Measurements from ENCODE around the gene LPP. TPM values are rescaled to one million over a fixed set of nuclear protein-coding genes. Genes with fewer than 3 reads are reported as not detected.

The LPP gene
- total RNA-seq, 1 donor from 2014 or later: 93.9 TPM

DNA sequence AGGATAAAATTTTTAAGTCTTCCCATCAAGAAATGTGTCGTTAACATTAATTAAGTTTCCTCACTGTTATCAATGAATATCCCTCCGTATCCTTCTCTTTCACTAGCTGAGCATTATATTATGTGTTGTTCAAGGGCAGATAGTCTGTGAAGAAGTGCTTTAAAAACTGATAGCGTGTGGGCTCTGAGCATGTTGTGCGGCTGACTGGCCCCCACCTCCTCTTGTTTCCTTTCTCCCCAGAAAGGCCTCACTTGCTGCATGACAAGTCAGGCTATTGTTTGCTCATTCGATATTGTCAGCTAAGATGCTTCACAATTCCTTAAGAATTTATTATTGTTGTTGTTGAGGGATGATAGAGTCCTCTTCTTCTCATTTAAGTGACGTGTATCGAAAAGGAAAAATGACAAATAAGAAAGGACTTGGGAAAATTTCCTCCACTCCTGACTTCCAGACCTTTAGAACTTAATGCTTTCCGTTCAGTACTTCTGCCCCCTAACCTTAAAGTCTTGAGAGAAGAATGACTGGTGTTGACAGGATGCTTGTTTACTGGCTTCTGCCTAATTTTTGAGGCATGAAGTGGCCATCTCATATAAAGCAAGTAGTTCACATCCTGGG, 298.3 kb downstream of the LPP start:
- DNase-seq (ENCODE audit: low read depth): no peak
- no peak for TF ChIP-seq CTCF (conservative IDR thresholded peaks at IDR 0.05; ENCODE audit: low read depth, low read length)
- no peak overlapping the region for H3K4me3 ChIP-seq (ENCODE audit: low read depth, low read length)

- DNase-seq (ENCODE audit: low read depth): no peak
- TF ChIP-seq CTCF (conservative IDR thresholded peaks at IDR 0.05; ENCODE audit: low read depth, low read length): no peak
- no peak overlapping the region for H3K4me3 ChIP-seq (ENCODE audit: low read depth, low read length)
Observed at GRCh38 chr3:188453431-188454384, 299.8 kb downstream of the LPP start.

DNA sequence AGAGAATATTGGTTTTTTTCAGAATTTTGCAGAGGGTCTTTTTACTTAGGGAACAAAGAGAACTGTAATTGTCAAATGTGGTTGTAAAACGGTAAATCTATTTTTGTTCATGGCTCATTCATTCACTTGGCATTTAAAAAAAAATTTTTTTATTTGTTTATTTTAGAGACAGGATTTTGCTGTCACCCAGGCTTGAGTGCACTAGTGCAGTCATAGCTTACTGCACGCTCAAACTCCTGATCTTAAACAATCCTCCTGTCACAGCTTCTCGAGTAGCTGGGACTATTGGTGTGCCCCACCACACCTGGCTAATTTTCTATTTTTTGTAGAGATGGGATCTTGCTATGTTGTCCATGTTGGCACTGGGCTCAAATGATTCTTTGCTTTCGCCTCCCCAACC, 301.8 kb downstream of the LPP start:
- H3K4me3 ChIP-seq (ENCODE audit: low read depth, low read length): no peak overlapping the region
- no peak for DNase-seq (ENCODE audit: low read depth)
- TF ChIP-seq CTCF (conservative IDR thresholded peaks at IDR 0.05; ENCODE audit: low read depth, low read length): no peak

DNA sequence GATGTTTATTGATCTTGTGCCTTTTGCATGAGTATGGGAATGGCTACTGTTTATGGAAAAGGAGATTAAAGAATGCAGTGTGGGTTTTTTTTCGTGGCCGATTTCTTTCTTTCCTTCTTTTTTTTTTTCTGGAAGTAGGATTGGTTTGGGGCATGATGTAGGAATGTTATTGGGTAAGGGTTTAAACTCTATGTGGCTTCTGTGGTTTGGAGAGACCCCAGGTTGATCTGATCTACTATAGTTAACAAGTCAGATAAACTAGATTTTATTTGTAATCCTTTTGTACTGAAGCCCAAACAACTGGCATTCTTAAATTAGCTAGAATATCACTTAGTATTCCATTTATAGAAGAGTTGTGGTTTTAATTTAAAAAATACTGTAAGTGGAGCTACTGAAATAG, 304.8 kb downstream of the LPP start:
- no peak for TF ChIP-seq CTCF (conservative IDR thresholded peaks at IDR 0.05; ENCODE audit: low read depth, low read length)
- no peak overlapping the region for H3K4me3 ChIP-seq (ENCODE audit: low read depth, low read length)
- no peak for DNase-seq (ENCODE audit: low read depth)

GRCh38 chr3:188465311-188465710, 311.4 kb downstream of the LPP start:
- no peak for DNase-seq (ENCODE audit: low read depth)

GRCh38 chr3:188468196-188468595, 314.2 kb downstream of the LPP start:
- no peak overlapping the region for H3K4me3 ChIP-seq (ENCODE audit: low read depth, low read length)
- TF ChIP-seq CTCF (conservative IDR thresholded peaks at IDR 0.05; ENCODE audit: low read depth, low read length): no peak
- DNase-seq (ENCODE audit: low read depth): no peak

More at GRCh38 chr3:188465311-188465710, 311.4 kb downstream of the LPP start:
- TF ChIP-seq CTCF (conservative IDR thresholded peaks at IDR 0.05; ENCODE audit: low read depth, low read length): no peak
- H3K4me3 ChIP-seq (ENCODE audit: low read depth, low read length): no peak overlapping the region
